Uterus (tissue), 4 donors: ENCODE results near the gene IL4R. TPM values are rescaled to one million over a fixed set of nuclear protein-coding genes. Genes with fewer than 3 reads are reported as not detected.

ENCODE experiments used
- DNase-seq, 2 donors: peaks; one replicate each; pipeline ENCODE4 v3.0.0-alpha.2; 2019 to 2020
- H3K27ac ChIP-seq, 2 donors: fragments of 200-600 bp; sonication (generic); 1 replicate in 1 of 2; 2 replicates in 1 of 2; pipeline ENCODE4 v1.5.1; 2016 to 2018
- H3K27me3 ChIP-seq, 2 donors: fragments of 200-600 bp; sonication (generic); one replicate each; pipeline ENCODE4 v1.5.1; 2018 to 2019; ENCODE audit warnings: control low read depth in 1 of 2
- H3K36me3 ChIP-seq, 2 donors: fragments of 200-600 bp; sonication (generic); one replicate each; pipeline ENCODE4 v1.5.1; 2019; ENCODE audit warnings: control low read depth in 1 of 2
- H3K4me1 ChIP-seq, 2 donors: fragments of 200-600 bp; sonication (generic); one replicate each; pipeline ENCODE4 v1.5.1; 2018 to 2019; ENCODE audit warnings: control low read depth in 1 of 2
- H3K4me3 ChIP-seq, 2 donors: fragments of 200-600 bp; sonication (generic); 1 replicate in 1 of 2; 2 replicates in 1 of 2; pipeline ENCODE4 v1.5.1; 2018 to 2019; ENCODE audit warnings: mild to moderate bottlenecking in 1 of 2
- H3K9me3 ChIP-seq, 2 donors: fragments of 200-600 bp; sonication (generic); one replicate each; pipeline ENCODE4 v1.5.1; 2019; ENCODE audit warnings: control low read depth in 1 of 2
- CTCF ChIP-seq, 4 experiments: fragments of 200-600 bp in 2 of 4; fragments of 450-650 bp in 2 of 4; sonication (generic) in 2 of 4; IDR thresholded peaks; one replicate each; pipeline ENCODE4 v1.5.1; 2016 to 2019; ENCODE audit warnings: antibody characterized with exemption in 4 of 4, mild to moderate bottlenecking in 2 of 4, moderate library complexity in 1 of 4
- POLR2A ChIP-seq, 2 donors: fragments of 450-650 bp; IDR thresholded peaks; one replicate each; pipeline ENCODE4 v1.6.1; 2016; ENCODE audit warnings: antibody characterized with exemption in 2 of 2, mild to moderate bottlenecking in 1 of 2, moderate library complexity in 1 of 2
- intact Hi-C: fragments of 100-400 bp; cut with DNase I; formaldehyde crosslinking; loops from one replicate; pipeline ENCODE4 v1.15.1; 2023; ENCODE audit warnings: low total_unique reads
- total RNA-seq, 4 donors: library from RNA; depleted of rRNA in 3 of 4; stranded (reverse); fragments of >200 nt in 3 of 4; gene quantifications; one replicate each; pipeline versions ENCODE4 v1.1.0 to v1.2.4, GENCODE V29; 2014 to 2023
- donor health status: DM: yes; HTN: yes; CAD: no.

Gene IL4R
- total RNA-seq, 4 donors from 2014 or later = 9.4 to 137 (median 45.4) TPM

DNA sequence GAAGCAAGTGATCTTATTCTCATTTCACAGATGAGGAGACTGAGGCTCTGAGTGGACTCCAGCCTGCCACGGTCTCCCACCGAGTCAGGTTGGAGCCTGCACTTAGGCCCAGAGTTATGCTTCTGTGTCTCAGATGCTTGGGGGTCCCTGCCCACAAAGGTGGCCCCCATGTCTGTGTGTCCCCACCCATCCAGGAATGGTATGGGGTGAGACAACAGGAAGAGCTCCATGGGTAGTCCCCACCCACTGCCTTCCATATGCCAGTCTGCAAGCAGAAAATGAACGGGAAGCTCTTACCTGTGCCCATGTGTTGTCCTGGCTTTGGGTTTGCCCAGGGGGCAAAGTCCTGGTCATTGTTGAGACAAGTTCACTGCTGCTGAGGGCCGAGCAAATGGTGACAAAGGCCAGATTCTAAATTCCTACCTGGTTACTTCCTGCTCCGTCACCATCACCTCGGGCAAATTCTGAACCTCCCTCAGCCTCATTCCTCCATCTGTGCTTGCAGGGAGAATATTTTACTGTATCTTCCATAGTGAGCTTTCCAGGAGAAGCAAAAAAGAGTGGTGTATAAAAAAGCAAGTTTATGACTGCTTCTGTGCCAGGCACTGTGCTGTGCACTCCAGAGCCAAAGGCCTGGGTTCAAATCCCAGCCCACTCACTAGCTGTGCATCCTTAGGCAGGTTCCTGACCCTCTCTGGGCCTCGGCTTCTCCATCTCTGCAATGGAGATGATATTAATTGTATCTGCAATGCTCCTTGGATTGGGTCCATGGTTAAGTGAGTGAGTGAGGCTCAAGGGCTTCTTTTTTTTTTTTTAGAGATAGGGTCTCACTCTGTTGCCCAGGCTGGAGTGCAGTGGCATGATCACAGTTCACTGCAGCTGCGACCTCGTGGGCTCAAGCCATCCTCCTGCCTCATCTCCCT lies 9.3 kb downstream of the IL4R start:
- peak in 1 of 2 donors; percentile 10 for DNase-seq
- Histone ChIP-seq H3K9me3 (no peaks in the 10 kb centered on the region), H3K27ac (peak overlapping the region; percentile 72 to 78), H3K27me3 (no peaks in the 10 kb centered on the region), H3K36me3 (no peaks in the 10 kb centered on the region), H3K4me1 (peaks cover 7 to 20% of the 10 kb centered on the region in 2 donors), H3K4me3 (no peak overlapping the region)
- TF ChIP-seq CTCF (IDR thresholded peaks at IDR 0.05) = no peak
- TF ChIP-seq POLR2A (IDR thresholded peaks at IDR 0.05) = no peak
- intact Hi-C loops = loop anchor here (10.0 kb wide), 1 partner anchor 78 kb away; no protein-coding TSS in a partner anchor

DNA sequence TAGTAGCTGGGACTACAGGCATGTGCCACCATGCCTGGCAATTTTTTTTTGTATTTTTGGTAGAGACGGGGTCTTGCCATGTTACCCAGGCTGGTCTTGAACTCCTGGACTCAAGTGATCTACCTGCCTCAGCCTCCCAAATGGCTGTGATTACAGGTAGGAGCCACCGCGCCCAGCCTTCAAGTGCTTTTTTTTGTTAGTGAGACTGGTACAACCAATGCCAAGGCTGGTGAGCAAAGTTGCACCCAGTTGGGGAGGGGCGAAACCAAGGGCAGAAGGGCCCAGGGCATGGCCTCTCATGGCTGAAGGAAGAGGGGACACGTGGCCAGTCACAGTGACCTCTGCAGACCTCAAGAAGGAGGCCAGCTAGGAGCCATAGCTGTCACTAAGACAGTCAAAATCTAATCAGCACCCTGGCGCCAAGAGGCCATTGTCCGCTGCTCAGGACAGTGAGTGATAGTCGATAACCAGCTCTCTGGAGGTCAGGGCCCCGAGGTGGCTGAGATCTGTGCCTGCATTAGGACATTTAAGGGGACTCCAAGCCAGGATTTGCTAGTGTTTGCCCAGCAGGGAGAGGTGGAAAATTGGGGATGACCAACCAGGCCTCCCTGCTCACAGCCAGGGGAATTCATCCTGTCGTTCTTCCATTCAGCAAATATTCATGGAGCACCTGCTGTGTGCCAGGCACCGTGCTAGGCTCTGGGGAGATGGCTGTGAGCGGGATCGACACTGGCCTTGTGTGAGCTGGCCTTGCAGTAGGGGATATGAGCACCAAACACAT lies 10.2 kb downstream of the IL4R start:
- Histone ChIP-seq H3K27ac (peak overlapping the region; percentile 97 to 98), H3K4me3 (no peak overlapping the region), H3K9me3 (no peaks in the 10 kb centered on the region), H3K4me1 (peaks cover 7 to 28% of the 10 kb centered on the region in 2 donors), H3K27me3 (no peaks in the 10 kb centered on the region), H3K36me3 (no peaks in the 10 kb centered on the region)
- no peak for DNase-seq
- intact Hi-C loops = loop anchor here (10.0 kb wide), 1 partner anchor 79 kb away; no protein-coding TSS in a partner anchor
- TF ChIP-seq CTCF (IDR thresholded peaks at IDR 0.05) (no peak), POLR2A (IDR thresholded peaks at IDR 0.05) (no peak)

DNA sequence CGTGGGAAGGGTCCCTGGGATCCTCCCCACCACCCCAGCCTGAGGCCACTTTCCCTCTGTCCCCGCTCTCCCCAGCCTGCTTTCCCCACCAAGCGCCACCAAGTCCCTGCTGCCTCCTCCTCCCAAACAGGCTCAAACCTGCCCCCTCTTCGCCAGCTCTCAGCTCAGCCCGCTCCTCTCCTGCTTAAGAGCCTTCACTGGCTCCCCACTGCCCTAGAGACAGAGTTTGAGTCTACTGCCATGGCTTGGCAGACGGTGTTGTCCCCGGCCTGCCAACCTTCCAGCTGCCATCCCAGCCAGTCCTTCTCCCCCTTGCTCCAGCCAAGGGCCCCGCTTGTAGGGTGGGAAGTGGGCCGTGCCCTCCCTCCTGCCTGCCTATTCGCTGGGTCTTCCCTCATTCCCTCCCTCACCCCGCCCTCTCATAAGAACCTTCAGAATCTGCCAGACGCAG lies 11.1 kb downstream of the IL4R start:
- no peak for TF ChIP-seq POLR2A (IDR thresholded peaks at IDR 0.05)
- TF ChIP-seq CTCF (IDR thresholded peaks at IDR 0.05) = no peak
- Histone ChIP-seq H3K9me3 (no peaks in the 10 kb centered on the region), H3K27ac (peak overlapping the region; percentile 97 to 98), H3K36me3 (no peaks in the 10 kb centered on the region), H3K4me3 (no peak overlapping the region), H3K27me3 (no peaks in the 10 kb centered on the region), H3K4me1 (peaks cover 7 to 27% of the 10 kb centered on the region in 2 donors)
- intact Hi-C loops = loop anchor here (10.0 kb wide), 1 partner anchor 80 kb away; no protein-coding TSS in a partner anchor
- DNase-seq = no peak

GRCh38 chr16:27325736-27326135 lies 12.0 kb downstream of the IL4R start:
- Histone ChIP-seq H3K9me3 (no peaks in the 10 kb centered on the region), H3K4me3 (no peak overlapping the region), H3K36me3 (no peaks in the 10 kb centered on the region), H3K27me3 (no peaks in the 10 kb centered on the region), H3K4me1 (peaks cover 8 to 22% of the 10 kb centered on the region in 2 donors), H3K27ac (peak overlapping the region; percentile 97 to 98)
- DNase-seq = no peak
- TF ChIP-seq CTCF (IDR thresholded peaks at IDR 0.05) (no peak), POLR2A (IDR thresholded peaks at IDR 0.05) (no peak)
- intact Hi-C loops = loop anchor here (10.0 kb wide), 1 partner anchor 81 kb away; no protein-coding TSS in a partner anchor
